ENCODE measurements around the gene GRB7. TPM values are rescaled to one million over a fixed set of nuclear protein-coding genes. Genes with fewer than 3 reads are reported as not detected.

GRB7 gene
- total RNA-seq, 2 donors from 2014 or later: 54.6 to 73.9 TPM

- Mint-ChIP-seq H3K4me1 (peaks cover 7% of the 10 kb centered on the region), H3K4me3 (peak overlapping the region; percentile 74), H3K9me3 (no peaks in the 10 kb centered on the region), H3K36me3 (ENCODE audit: low read depth) (peaks cover 32% of the 10 kb centered on the region), H3K27me3 (ENCODE audit: insufficient read depth) (no peaks in the 10 kb centered on the region), H3K27ac (peak overlapping the region; percentile 88)
- Histone ChIP-seq H3K36me3 (ENCODE audit: control insufficient read depth, insufficient read depth, low read length) (peaks cover 20% of the 10 kb centered on the region), H3K9me3 (ENCODE audit: control insufficient read depth, low read length) (no peaks in the 10 kb centered on the region), H3K4me1 (ENCODE audit: control insufficient read depth, insufficient read depth, low read length) (no peaks in the 10 kb centered on the region), H3K27me3 (ENCODE audit: control insufficient read depth, insufficient read depth, low read length, poor library complexity, severe bottlenecking) (no peaks in the 10 kb centered on the region), H3K27ac (ENCODE audit: low read depth, low read length) (no peak overlapping the region), H3K9ac (ENCODE audit: extremely low read depth, low read length, poor library complexity, severe bottlenecking) (peak overlapping the region; percentile 74), H3K4me3 (ENCODE audit: low read length) (peak overlapping the region; percentile 83)
- no peak for TF ChIP-seq CTCF (conservative IDR thresholded peaks at IDR 0.05)
- no peak for DNase-seq
- 83 to 92% methylated on average over 2 to 6 of the region's 6 CpGs for WGBS, 2 experiments (ENCODE audit: insufficient coverage in 1 of 2, insufficient read length in 1 of 2)
Observed at GRCh38 chr17:39729280-39729851, 8.4 kb upstream of the GRB7 start.

GRCh38 chr17:39730095-39730921, 7.4 kb upstream of the GRB7 start, which contains the start of gene MIEN1:
Gene MIEN1 (minus strand): TSS chr17:39730532. CDS start chr17:39730495, 37 bp downstream.
- WGBS, 2 experiments (ENCODE audit: insufficient coverage in 1 of 2, insufficient read length in 1 of 2): 4 to 11% methylated on average over 18 to 65 of the region's 65 CpGs
- Mint-ChIP-seq H3K36me3 (ENCODE audit: low read depth) (peaks cover 23% of the 10 kb centered on the region), H3K4me1 (peaks cover 7% of the 10 kb centered on the region), H3K27ac (peak within 1 kb of the TSS; percentile 88), H3K4me3 (peak within 1 kb of the TSS; percentile 74), H3K9me3 (no peaks in the 10 kb centered on the region), H3K27me3 (ENCODE audit: insufficient read depth) (no peaks in the 10 kb centered on the region)
- Histone ChIP-seq H3K4me1 (ENCODE audit: control insufficient read depth, insufficient read depth, low read length) (no peaks in the 10 kb centered on the region), H3K9ac (ENCODE audit: extremely low read depth, low read length, poor library complexity, severe bottlenecking) (peak within 1 kb of the TSS; percentile 74), H3K36me3 (ENCODE audit: control insufficient read depth, insufficient read depth, low read length) (peaks cover 11% of the 10 kb centered on the region), H3K4me3 (ENCODE audit: low read length) (peak within 1 kb of the TSS; percentile 83), H3K9me3 (ENCODE audit: control insufficient read depth, low read length) (no peaks in the 10 kb centered on the region), H3K27ac (ENCODE audit: low read depth, low read length) (no peak within 1 kb of the TSS), H3K27me3 (ENCODE audit: control insufficient read depth, insufficient read depth, low read length, poor library complexity, severe bottlenecking) (no peaks in the 10 kb centered on the region)
- peak; percentile 100 for DNase-seq
- TF ChIP-seq CTCF (conservative IDR thresholded peaks at IDR 0.05): peak; percentile 92

DNA sequence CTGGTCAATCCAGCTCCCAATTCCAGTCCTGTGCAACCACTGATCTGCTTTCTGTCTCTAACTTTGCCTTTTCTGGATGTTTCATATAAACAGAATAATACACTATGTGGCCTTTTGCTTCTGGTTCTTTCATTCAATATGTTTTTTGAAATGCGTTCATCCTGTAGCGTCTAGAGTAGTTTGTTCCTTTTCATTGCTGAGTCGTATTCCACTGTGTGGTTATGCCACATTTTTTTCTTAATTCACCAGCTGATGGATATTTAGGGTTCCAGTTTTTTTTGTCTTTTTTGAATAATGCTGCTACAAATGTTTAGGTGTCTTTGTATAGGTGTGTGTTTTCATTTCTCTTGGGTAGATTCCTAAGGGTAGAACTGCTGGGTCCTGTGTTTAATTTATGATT, 5.2 kb upstream of the GRB7 start:
- no peak overlapping the region for H3K27ac Mint-ChIP-seq
- Histone ChIP-seq H3K4me1 (ENCODE audit: control insufficient read depth, insufficient read depth, low read length) (no peaks in the 10 kb centered on the region), H3K9me3 (ENCODE audit: control insufficient read depth, low read length) (no peaks in the 10 kb centered on the region), H3K9ac (ENCODE audit: extremely low read depth, low read length, poor library complexity, severe bottlenecking) (no peak overlapping the region), H3K27ac (ENCODE audit: low read depth, low read length) (no peak overlapping the region), H3K36me3 (ENCODE audit: control insufficient read depth, insufficient read depth, low read length) (no peaks in the 10 kb centered on the region), H3K4me3 (ENCODE audit: low read length) (no peak overlapping the region), H3K27me3 (ENCODE audit: control insufficient read depth, insufficient read depth, low read length, poor library complexity, severe bottlenecking) (no peaks in the 10 kb centered on the region)
- no peak overlapping the region for H3K4me3 Mint-ChIP-seq
- H3K27me3 Mint-ChIP-seq (ENCODE audit: insufficient read depth): no peaks in the 10 kb centered on the region
- WGBS, 2 experiments (ENCODE audit: insufficient coverage in 1 of 2, insufficient read length in 1 of 2): 99 to 100% methylated on average over 2 to 3 of the region's 3 CpGs
- H3K9me3 Mint-ChIP-seq: no peaks in the 10 kb centered on the region
- TF ChIP-seq CTCF (conservative IDR thresholded peaks at IDR 0.05): no peak
- peaks cover 3% of the 10 kb centered on the region for H3K36me3 Mint-ChIP-seq (ENCODE audit: low read depth)
- H3K4me1 Mint-ChIP-seq: peaks cover 16% of the 10 kb centered on the region
- no peak for DNase-seq
